ENCODE data around the gene RASIP1.
"Not testable (repeated sequence)": the region's sequence is repeated elsewhere in the genome, so short reads cannot be mapped to it uniquely, and the experiment has no call there.

The RASIP1 gene

DNA sequence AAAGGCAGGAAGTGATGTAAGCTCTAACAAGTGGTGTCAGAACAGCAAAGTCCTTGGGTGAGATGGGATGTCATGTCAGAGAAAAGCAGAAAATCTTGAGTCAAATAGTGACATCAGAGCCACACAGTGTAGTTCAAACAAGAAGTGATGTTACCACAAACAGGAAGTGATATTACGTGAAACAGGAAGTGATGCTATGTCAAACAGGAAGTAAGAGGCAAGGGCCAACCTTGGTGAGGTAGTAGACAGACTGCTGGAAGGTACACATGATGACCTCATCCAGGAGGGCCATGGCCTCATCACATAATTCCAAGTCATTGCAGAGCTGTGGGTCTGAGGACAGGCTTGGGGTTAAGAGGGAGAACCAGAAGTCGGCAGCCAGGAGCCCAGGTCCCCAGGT, 13.9 kb downstream of the RASIP1 start:
- no peak for DNase-seq

DNA sequence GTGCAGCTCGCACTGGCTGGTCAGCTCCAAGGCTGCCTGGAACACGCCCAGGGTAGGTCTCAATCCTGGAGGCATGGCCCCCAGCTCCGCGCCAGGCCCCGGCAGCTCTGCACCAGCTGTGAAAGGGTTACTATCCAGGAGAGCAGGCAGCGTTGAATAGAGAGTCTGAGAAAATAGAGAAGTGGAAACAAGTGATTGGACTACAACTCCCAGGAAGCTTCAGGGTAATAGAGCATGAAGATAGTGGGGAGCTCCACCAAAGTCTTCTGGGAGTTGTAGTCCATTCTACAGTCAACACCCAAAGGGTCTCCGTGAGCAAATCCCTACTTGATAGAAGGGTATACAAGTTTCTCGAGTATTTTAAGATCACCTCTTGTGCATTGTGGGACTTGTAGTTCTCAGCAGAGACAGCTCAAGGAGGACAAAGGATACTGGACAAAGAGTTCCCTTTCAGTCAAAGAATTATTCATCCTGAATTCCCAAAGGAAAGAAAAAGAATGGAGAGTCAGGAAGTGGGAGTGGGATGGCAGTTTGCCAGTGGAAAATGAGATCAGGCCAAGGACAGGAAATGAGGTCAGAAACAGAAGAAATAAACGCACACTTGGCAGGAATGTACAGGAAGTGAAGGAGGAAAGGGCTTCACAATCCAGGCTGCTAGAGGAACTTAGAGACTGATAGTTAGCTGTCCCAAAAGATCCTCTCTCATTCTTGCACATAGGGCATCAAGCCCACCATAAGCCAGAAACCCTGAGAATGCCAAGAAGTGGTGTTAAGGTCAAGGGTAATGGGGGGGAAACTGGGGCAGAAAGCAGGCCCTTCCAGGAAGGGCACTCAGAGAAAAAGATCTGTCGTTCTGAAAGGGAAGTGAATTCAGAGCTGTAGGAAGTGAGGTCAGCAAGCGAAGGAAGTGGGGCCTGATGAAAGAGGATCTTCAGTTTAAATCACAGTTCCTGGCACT, 15.3 kb downstream of the RASIP1 start:
- DNase-seq, result peak; percentile 97

DNA sequence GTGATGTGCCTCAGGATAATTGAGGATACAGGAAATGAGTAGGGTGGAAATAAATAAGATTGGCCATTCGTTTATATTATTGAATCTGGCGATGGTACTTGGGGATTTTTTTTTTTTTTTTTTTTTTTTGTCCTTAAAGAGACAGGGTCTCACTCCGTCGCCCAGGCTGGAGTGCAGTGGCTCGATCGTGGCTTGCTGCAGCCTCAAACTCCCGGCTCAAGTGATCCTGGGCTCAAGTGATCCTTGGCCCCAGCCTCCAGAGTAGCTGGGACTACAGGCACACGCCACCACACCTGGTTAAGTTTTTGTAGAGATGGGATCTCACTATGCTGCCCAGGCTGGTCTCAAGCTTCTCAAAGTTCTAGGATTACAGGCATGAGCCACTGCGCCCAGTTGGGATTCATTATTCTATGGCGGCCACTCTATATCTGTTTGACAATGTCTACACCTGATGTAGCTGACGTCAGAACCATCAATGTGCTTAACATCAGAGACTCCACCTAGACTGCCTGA, 18.2 kb downstream of the RASIP1 start:
- DNase-seq, result no peak

DNA sequence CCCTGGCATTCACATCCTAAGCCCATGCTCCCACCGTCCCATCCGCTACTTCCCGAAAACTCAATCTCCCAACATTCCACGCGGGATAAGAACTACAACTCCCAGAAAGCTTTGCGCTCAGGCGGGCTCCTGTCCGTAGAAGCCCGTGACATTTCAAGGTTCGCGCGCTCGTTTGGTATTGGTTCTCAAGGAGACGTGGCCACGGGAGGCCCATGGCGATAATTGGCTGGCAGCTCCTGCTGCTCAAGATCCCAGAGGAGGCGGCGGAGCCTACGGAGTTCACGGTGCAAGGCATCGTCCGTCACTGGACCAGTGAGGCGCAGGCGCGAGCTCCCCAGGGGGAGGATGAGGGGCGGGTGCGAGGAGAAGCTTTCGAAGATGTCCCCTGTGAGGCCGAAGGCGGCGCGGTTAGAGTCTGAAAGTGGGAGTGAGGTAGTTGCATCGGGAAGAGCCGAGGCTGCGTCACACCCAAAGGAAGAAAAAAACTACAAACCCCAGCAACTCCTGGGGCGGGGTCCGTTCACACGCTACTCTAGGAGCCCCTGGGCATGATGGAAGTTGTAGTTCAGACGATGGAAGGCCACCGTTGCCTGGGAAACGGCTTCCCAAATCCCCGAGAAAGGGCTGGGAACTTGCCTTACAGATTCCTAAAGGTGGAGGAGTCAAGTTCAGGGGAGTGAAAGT, 19.7 kb downstream of the RASIP1 start:
- DNase-seq, result peak; percentile 99

DNA sequence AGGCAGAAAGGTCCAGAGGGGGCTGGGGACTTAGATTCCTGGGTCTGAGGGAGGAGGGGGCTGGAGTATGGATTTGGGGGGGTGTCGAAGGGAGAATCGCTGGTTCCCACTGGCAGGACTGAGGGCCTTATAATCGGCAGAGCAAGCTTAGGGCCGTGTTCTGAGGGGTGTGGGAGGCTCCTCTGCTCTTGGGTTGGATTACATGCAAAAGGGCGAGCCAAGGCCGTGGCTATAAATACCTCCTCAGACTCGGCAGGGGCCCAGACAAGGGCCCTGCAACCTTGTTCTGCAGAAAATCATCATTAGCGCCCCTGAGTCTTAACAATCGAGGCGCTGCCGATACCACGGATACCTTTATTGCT, 20.2 kb downstream of the RASIP1 start:
- DNase-seq, result no peak

DNA sequence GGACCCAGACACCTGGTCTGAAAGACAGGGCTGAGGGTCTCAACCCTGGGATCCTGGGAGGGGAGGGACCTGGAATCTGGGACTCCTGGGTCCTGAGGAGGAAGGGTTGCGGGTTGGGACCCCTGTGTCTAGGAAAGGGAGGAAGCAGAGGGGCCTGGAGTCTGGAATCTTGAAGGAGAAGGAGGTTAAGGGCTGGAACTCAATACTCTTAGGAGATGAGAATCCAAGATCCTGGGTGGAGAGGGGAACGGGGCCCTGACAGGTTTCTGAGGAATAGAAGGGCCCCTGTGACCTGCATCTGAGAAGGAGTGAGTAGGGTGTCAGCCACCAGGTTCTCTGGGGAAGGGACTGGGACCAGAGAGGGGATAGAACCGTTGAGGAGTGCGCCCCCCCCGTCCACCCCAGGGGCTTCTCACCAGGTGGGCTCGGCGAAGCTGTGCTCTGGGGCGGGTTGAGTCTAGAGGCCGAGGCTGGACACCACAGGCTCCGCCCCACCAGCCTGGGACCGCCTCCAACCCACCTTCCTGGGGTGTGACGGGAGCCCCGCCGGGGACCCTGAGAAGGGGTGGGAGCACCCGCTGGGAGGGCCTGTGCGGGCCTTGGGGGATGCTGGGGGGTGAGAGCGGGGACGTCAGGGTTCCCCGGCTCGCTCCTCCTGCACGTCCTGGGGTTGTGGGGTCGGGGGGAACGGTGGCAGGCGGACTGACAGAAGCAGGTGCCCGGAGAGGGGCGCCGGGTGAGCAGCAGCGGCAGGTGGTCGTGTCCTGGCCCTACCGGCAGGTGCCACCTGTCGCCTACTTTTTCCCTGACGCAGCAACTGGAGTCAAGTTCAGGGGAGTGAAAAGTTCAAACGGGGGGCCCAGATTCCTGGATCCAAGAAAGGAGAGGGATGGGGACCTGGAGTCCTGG, 20.9 kb downstream of the RASIP1 start, which contains the start of gene MAMSTR:
Gene MAMSTR, minus strand, starts transcription at position 463 of the 909 bp plus-strand sequence. CDS start 694 bp downstream, outside the sequence.
- DNase-seq, result no peak

DNA sequence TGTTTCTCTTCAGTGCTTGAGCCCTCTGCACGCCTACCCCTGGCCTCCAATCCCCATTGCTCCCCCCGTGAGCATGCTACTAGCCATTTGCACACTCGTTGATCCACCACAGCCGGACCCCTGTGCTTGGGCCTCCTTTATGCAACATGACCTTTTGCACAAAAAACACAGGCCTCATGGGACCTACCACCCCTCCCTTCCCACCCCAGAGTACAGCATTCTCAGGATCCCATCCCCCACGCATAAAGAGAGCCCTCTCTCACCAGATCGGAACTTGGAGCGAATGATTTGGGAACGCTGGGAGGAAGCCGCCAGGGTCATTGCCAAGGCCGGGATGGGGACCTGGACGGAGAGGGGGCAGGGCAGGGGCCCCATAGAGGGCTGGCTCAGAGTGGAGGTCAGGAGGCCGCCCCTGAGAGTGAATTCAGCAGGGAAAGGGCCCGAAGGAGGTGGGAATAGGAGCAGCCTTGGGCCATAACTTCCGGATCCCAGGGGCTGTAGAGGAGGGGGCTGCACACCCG, 21.6 kb downstream of the RASIP1 start:
- DNase-seq, result no peak

DNA sequence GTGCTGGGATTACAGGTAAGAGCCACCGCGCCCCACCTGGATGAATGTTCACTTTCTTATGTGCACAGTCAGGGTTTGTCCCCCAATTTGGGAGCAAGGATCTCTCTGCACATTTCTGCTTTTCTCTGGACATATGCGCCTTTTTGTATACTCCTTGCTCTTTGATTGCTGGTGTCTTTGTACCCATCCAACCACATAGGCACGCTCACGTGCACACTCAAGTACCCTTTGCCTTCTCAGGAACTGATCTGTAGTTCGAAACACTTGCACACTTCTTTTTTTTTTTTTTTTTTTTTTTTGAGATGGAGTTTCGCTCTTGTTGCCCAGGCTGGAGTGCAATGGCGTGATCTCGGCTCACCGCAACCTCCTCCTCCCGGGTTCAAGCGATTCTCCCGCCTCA, 22.3 kb downstream of the RASIP1 start:
- DNase-seq, result not testable (repeated sequence)

DNA sequence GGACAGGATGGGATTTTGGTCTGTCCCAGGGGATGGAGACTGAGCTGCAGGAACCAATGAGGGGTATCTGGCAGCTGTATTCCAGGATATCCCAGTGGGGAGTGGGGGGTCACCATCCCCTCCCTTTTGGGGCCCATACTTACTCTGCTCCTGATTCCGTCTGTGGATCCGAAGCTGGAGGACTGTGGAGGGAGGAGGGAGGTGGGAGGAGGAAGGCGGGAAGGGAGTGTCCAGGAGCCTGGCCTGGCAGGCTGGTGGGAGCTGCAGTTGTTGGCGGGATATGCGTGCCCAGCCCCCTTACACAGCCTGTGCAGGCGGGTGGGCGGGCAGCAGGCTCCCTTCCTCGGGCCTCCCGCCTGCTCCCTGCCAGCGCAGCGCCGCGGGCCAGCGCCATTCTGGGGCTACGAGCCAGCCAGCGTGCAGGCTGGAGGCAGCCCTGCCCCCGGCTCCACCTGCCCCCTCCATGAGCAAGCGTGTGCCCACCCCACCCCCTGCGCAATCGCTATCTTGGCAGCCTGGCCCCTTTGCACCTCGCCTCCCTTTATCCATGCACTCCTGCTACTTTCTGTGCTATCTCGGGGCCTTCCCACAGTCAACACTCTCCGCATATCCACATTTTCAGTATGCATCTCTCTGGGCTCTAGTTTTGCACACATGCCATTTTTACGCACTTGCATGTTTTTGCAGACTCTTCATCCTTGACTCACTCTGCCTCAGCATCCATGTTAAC, 23.7 kb downstream of the RASIP1 start:
- peak; percentile 71 for DNase-seq

DNA sequence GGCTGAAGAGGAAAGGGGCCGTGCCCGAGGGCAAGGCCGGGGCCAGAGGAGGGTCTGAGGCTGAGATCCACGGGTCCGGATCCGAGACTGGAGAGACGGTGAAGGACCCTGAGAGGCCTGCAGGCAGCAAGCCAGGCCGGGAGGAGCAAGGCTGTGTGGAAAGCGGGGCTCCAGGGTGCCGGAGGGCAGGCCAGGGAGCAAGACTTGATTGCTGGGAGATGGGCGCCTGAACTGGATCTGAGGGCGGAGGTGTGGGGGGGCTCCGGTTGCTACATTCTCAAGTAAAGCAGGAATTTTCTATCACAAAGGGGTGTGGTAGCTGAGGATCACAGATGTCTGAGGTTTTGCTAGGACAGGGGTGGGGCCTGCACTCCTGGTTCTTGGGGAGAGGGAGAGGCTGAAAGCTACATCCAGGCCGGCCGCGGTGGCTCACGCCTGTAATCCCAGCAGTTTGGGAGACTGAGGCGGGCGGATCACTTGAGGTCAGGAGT, 24.7 kb downstream of the RASIP1 start:
- DNase-seq, result peak; percentile 39

DNA sequence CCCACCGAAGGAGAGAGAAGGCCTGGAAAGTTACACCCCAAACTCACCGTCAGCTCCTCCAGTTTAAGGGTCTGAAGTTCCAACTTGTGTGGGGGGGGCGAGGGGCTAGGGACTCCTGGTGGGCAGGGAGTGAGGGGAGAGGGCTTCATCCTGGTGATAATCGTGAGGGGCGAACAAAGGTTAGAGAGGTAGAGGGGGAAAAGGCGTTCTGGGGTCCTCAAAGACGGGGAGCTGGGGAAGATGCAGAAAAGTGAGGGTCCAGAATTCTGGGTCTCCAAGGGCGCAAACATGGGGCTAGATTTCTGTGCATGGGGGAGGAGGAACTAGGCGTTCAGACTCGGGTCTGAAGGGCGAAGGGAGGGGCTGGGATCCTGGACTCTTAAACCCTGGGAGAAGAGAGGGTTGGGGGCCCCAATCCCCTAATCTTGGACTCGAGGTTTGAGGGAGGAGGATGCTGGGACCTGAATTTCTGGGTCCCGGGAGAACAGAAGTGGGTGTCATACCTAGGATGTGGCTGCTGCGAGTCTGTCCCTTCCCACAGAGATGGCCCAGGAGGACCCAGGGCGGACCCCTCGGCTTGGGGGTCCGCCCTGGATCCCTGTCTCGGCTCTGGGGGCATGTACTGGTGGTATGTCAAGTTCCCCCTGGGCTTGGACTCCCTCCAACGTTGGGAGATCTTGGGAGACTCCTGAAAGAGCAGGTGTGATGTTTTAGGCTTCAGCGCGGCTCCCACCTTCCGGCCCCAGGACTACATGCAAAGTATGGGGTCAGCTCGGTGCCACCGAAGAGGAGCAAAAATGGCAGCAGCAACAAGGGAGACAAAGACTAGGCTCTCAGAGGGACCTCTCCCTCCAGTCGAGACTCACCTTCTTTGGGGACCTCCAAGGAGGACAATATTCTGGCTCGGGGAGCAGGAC, 25.4 kb downstream of the RASIP1 start:
- DNase-seq, result no peak

DNA sequence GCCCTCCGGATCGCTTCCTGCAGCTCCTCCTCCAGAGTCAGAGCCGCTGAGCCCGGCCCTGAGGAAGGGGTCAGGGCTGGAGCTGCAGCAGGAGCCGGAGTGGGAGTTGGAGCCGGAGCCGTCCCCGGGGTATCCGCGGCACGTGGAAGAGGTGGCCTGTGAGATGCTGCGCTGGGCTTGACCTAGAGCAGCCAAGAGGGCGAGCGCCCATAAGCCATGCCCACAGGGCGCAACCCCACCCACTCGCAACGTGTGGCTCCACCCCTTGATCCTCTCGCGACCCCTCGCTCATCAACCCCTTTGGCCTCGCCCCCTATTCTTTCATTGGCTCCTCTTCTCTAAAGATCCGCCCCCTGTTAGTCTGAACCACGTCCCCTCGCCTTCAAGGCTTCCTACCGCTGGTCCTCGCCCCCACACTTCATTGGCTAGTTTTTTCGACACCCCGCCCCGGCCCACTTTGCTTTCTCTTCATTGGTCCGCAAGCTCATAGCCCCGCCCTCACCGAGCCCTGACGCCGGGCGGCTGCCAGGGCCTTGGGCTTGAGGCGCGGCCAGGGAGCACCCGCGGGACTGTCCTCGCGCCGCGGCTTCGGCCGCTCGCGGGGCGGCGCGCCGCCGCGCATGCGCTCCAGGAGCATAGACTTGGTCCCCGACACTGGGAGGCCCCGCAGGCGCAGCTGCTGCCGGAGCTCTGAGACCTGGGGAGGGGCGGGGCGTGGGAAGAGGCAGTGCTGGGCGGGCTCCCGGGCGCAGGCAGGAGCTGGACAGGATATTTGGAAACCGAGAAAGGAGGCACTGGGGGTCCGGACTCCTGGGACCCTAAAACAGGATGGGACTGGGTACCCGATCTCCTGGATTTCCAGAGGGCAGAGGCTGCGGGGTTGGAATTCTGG, 26.3 kb downstream of the RASIP1 start:
- DNase-seq, result peak; percentile 100

DNA sequence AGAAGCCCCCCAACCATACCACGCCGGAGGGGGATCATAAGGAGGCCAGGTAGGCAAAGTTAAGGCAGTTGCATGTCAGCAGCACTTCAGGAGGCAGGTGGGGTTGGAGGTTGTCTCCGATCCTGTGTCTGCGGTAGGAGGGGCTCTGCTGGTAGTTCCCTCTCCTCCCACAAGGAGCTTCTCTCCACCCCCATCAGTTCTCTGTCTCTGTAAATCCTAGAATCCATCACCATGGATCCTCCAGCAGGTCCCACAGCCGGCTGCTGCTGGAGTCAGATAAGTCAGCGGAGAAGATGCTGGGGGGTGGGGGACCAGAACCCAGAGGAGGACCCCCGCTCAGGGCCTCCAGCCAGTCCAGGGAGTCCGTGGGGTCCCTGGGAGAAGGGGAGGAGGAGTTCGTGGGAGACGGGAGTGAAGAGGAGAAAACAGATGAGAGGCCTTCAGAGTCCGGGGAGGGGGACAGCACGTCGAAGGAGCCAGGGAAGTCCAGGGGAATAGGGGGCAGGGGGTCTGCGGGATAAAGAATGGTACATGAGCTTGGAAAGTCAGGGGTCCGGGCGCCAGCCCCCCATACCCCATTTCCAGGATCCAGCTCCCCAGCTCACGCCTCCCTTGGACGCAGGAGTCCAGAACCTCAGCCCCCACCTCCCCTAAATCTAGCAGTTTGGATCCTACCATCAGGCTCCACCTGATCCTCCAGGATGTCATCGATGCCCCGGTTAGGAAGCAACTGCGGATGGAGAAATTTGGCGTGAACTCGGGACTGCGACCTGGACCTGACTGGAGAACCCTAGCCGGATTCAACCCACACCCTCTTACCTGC, 27.2 kb downstream of the RASIP1 start:
- peak; percentile 16 for DNase-seq

DNA sequence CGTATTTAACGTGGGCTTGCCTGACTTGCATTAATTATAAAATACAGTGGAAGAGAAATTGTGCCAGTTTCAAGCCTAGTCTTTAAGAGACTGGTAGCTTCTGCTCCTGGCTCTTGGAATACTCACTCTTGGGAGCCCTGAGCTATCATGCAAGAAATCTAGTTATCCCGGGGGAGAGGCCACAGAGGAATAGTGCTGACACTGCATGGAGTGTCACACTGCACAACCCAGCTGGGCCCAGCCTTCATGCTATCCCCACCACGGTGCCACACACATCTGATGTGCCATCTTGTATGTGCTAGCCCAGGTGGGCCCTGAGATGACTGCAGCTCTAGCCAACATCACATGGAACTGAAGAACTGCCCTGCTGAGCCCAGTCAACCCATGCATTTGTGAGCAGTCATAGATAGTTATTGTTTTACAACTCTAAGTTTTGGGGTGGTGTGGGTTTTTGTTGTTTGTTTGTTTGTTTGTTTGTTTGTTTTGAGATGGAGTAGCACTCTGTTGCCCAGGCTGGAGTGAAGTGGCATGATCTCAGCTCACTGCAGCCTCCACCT, 29.2 kb downstream of the RASIP1 start:
- DNase-seq, result no peak

DNA sequence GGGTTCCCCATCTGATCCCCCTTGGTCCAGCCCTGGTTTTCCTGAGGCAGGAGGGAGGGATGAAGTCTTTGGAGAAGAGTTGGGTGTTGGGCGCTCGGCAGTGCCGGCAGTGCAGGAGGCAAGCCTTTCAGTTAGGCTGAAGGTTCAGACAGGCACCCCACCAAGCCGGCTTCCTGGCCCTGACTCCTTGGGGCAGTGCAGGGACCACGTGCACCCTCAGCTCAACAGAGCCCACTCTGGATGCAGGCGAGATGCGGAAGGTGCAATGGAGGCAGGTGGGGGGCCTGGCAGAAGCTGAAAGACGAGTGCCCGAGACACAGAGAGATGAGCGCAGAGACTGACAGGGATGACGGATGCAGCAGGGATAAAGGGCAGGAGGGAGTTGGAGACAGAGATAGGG, 31.9 kb downstream of the RASIP1 start:
- no peak for DNase-seq

DNA sequence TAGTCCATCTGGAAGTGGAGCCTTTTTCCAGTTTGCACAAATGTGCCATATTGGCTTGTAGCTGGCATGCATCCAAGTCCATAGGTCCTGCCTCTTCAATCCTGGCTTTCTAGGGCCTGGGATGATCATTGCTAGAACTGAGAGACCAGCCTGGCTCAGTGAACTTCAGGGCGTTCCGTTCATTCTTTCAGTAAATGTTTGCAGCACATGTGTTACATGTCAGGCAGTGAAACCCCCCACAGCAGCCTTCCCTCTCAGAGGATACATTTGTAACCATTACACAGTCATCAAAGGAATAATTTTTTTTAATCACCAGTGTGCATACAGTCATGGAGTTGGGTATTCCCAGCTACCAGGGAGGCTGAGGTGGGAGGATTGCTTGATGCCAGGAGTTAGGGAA, 35.0 kb downstream of the RASIP1 start:
- peak; percentile 20 for DNase-seq

DNA sequence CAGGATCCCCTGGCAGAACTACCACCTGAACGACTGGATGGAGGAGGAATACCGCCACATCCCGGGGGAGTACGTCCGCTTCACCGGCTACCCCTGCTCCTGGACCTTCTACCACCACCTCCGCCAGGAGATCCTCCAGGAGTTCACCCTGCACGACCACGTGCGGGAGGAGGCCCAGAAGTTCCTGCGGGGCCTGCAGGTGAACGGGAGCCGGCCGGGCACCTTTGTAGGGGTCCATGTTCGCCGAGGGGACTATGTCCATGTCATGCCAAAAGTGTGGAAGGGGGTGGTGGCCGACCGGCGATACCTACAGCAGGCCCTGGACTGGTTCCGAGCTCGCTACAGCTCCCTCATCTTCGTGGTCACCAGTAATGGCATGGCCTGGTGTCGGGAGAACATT, 37.1 kb downstream of the RASIP1 start:
- DNase-seq, result no peak

DNA sequence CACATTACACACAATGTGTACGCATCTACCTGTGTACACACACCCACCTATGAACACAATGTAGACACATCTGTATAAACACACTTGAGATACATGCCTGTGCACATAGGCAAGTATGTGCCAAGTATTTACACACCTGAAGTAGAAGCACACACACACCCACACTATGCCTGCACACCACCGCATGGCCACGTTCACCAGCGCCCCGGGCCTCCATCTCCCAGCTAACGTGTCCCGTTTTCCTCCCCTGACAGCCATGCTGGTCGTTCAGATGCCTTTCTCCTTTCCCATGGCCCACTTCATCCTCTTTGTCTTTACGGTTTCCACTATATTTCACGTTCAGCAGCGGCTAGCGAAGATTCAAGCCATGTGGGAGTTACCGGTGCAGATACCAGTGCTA, 37.7 kb downstream of the RASIP1 start:
- no peak for DNase-seq
